ENCODE measurements around the gene GMPPB. TPM values are rescaled to one million over a fixed set of nuclear protein-coding genes. Genes with fewer than 3 reads are reported as not detected.
"Not testable (repeated sequence)": the region's sequence is repeated elsewhere in the genome, so short reads cannot be mapped to it uniquely, and the experiment has no call there.

The GMPPB gene
- polyA plus RNA-seq, 2 donors, result 17.7 to 32.1 TPM

DNA sequence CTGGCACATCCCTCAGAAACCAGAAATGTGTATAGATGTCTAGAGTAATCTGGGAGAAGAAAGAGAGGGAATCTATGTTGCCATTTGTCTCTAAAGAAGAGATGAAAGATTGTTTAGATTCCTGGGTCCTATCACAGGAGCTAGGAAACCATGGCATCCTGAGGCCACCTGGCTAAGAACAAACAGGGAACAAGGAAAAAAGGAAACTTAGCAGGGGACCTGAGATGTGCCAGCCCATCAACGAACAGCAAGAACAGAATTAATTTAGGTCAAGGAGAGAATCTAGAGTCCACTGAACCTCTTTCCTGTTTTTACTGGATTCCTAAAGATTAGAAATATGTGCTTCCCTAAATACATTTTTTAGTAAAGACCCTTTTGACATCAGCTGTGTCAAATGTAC lies 32.3 kb upstream of the GMPPB start:
- H3K27ac ChIP-seq (ENCODE audit: low read depth in 2 of 2, low read length in 1 of 2), result no peak overlapping the region
- WGBS, 2 donors, result 73 to 81% methylated on average over 1 of the region's 1 CpG
- no peaks in the 10 kb centered on the region for H3K27me3 ChIP-seq (ENCODE audit: control insufficient read depth in 1 of 2, insufficient read depth in 2 of 2, low read length in 2 of 2)
- H3K36me3 ChIP-seq (ENCODE audit: control insufficient read depth in 2 of 2, insufficient read depth in 2 of 2, low read length in 1 of 2), result no peaks in the 10 kb centered on the region
- H3K4me1 ChIP-seq (ENCODE audit: control insufficient read depth in 2 of 2, insufficient read depth in 2 of 2, low read length in 1 of 2), result no peaks in the 10 kb centered on the region
- H3K4me3 ChIP-seq (ENCODE audit: low read depth in 1 of 2, low read length in 2 of 2), result no peak overlapping the region
- no peaks in the 10 kb centered on the region for H3K9me3 ChIP-seq (ENCODE audit: control insufficient read depth in 2 of 2, insufficient read depth in 1 of 2, low read depth in 1 of 2, low read length in 1 of 2)

DNA sequence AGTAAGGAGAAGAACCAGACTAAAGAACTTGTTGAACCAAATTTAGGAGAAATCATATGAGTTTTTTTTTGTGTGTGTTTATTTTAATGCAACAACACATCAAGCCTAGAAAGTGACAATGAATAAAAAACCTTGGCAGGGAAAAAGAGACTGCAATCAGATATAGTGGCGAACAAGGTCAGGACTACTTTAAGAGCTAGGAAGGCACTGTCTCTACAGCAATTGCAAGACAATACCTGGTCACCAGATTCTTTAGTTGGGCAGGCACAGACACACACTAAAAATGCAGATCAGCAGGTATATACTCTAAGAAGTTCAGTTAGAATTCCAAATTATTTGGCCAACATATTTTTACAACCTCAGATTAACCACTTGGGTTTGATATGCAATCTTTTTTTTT lies 30.8 kb upstream of the GMPPB start:
- Histone ChIP-seq H3K4me3 (ENCODE audit: low read depth in 1 of 2, low read length in 2 of 2) (no peak overlapping the region), H3K9me3 (ENCODE audit: control insufficient read depth in 2 of 2, insufficient read depth in 1 of 2, low read depth in 1 of 2, low read length in 1 of 2) (no peaks in the 10 kb centered on the region), H3K36me3 (ENCODE audit: control insufficient read depth in 2 of 2, insufficient read depth in 2 of 2, low read length in 1 of 2) (no peaks in the 10 kb centered on the region), H3K27me3 (ENCODE audit: control insufficient read depth in 1 of 2, insufficient read depth in 2 of 2, low read length in 2 of 2) (no peaks in the 10 kb centered on the region), H3K4me1 (ENCODE audit: control insufficient read depth in 2 of 2, insufficient read depth in 2 of 2, low read length in 1 of 2) (no peaks in the 10 kb centered on the region), H3K27ac (ENCODE audit: low read depth in 2 of 2, low read length in 1 of 2) (no peak overlapping the region)
- WGBS, 2 donors, result 81 to 89% methylated on average over 1 of the region's 1 CpG

DNA sequence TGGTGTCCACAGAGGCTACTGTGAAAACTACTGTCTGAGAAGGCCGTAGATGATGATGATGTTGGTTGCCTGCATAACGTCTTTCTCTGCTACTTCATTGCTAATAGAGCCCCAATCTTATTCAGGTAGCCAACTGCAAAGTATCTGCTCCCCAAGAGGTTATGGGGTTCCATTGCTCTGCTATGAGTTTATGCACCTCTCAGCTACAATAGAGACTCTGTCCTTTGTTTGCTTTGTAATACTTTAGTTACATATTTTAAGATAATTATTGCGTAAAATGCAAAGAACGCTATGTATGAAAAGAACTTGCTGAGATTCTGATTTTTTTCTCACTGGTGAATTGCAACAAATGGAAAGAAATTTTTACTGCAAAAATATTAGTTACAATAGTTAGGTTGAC lies 27.8 kb upstream of the GMPPB start:
- no peaks in the 10 kb centered on the region for H3K27me3 ChIP-seq (ENCODE audit: control insufficient read depth in 1 of 2, insufficient read depth in 2 of 2, low read length in 2 of 2)
- 89 to 96% methylated on average over 4 of the region's 4 CpGs for WGBS, 2 donors
- peaks cover 0 to 5% of the 10 kb centered on the region in 2 donors for H3K36me3 ChIP-seq (ENCODE audit: control insufficient read depth in 2 of 2, insufficient read depth in 2 of 2, low read length in 1 of 2)
- no peak overlapping the region for H3K4me3 ChIP-seq (ENCODE audit: low read depth in 1 of 2, low read length in 2 of 2)
- H3K9me3 ChIP-seq (ENCODE audit: control insufficient read depth in 2 of 2, insufficient read depth in 1 of 2, low read depth in 1 of 2, low read length in 1 of 2), result no peaks in the 10 kb centered on the region
- H3K27ac ChIP-seq (ENCODE audit: low read depth in 2 of 2, low read length in 1 of 2), result no peak overlapping the region
- H3K4me1 ChIP-seq (ENCODE audit: control insufficient read depth in 2 of 2, insufficient read depth in 2 of 2, low read length in 1 of 2), result peaks cover 0 to 2% of the 10 kb centered on the region in 2 donors

DNA sequence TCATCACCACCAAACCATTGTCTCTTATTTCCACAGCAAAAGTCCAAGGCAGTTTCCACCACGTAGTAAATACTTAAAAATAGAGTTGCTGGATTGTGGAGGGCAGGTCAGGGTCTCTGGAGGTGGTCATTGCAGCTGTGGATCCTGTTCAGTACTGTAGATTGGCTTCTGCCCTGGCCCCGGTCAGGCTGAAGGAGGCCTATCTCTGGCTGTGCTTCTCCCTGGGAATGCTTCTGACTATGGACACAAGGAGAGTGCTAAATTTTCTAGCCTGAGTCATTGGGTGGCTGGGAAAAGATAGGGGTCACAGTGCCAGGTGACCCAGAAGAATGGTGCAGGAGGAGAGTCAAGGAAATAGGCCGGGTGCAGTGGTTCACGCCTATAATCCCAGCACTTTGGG lies 26.3 kb upstream of the GMPPB start:
- no peaks in the 10 kb centered on the region for H3K9me3 ChIP-seq (ENCODE audit: control insufficient read depth in 2 of 2, insufficient read depth in 1 of 2, low read depth in 1 of 2, low read length in 1 of 2)
- 90 to 94% methylated on average over 4 of the region's 4 CpGs for WGBS, 2 donors
- H3K27me3 ChIP-seq (ENCODE audit: control insufficient read depth in 1 of 2, insufficient read depth in 2 of 2, low read length in 2 of 2), result no peaks in the 10 kb centered on the region
- peaks cover 0 to 5% of the 10 kb centered on the region in 2 donors for H3K36me3 ChIP-seq (ENCODE audit: control insufficient read depth in 2 of 2, insufficient read depth in 2 of 2, low read length in 1 of 2)
- no peak overlapping the region for H3K4me3 ChIP-seq (ENCODE audit: low read depth in 1 of 2, low read length in 2 of 2)
- no peak overlapping the region for H3K27ac ChIP-seq (ENCODE audit: low read depth in 2 of 2, low read length in 1 of 2)
- peaks cover 2% of the 10 kb centered on the region in 2 donors for H3K4me1 ChIP-seq (ENCODE audit: control insufficient read depth in 2 of 2, insufficient read depth in 2 of 2, low read length in 1 of 2)

DNA sequence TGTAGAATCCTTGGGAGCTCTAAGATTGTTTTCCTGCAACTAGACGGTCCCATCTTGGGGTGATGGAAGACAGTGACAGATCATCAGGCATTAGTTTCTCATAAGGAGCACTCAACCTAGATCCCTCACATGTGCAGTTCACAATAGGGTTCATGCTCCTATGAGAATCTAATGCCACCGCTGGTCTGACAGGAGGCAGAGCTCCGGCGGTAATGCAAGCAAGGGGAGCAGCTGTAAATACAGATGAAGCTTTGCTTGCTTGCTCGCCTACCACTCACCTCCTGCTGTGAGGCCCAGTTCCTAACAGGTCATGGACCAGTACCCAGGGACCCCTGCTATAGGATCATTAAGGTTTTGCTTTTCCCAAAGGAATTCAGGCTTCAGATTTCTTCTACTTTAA lies 25.1 kb upstream of the GMPPB start:
- H3K4me1 ChIP-seq (ENCODE audit: control insufficient read depth in 2 of 2, insufficient read depth in 2 of 2, low read length in 1 of 2); H3K4me3 ChIP-seq (ENCODE audit: low read depth in 1 of 2, low read length in 2 of 2); H3K27me3 ChIP-seq (ENCODE audit: control insufficient read depth in 1 of 2, insufficient read depth in 2 of 2, low read length in 2 of 2); H3K36me3 ChIP-seq (ENCODE audit: control insufficient read depth in 2 of 2, insufficient read depth in 2 of 2, low read length in 1 of 2); H3K27ac ChIP-seq (ENCODE audit: low read depth in 2 of 2, low read length in 1 of 2); H3K9me3 ChIP-seq (ENCODE audit: control insufficient read depth in 2 of 2, insufficient read depth in 1 of 2, low read depth in 1 of 2, low read length in 1 of 2): not testable (repeated sequence)
- 89 to 92% methylated on average over 5 of the region's 5 CpGs for WGBS, 2 donors

DNA sequence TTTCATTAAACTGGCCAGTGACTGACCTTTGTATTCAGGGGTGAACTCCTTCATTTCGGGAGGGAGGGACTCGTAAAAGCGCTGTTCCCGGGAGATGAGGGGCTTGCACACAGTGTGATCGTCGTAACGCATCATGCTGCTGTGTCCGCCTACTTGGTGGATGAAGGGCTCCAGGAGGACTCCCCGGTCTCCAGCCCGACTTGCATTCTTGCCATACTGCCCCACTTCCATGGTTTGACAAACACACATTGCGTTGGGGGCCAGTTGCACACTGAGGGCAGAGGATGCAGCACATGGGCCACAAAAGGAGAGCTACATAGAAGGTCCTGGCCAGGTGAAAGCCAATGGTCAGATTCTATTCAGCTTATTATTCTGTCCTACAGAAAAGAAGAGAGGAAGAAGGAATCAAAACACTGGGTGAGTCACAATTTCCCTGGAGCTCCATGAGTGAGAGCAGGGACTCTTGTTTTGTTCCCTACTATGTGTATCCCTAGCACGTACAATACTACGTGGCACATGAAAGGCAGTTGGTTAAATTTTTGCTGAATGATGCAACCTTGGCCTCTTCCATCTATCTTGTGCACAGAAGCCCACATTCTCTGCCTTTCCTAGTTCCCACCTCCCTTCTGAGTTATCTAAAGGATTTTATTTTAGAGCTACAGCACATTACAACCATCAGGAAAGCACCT lies 24.2 kb upstream of the GMPPB start:
- WGBS, 2 donors, result 90 to 92% methylated on average over 13 of the region's 13 CpGs
- Histone ChIP-seq H3K4me3 (ENCODE audit: low read depth in 1 of 2, low read length in 2 of 2) (no peak overlapping the region), H3K4me1 (ENCODE audit: control insufficient read depth in 2 of 2, insufficient read depth in 2 of 2, low read length in 1 of 2) (peaks cover 2% of the 10 kb centered on the region in 2 donors), H3K27me3 (ENCODE audit: control insufficient read depth in 1 of 2, insufficient read depth in 2 of 2, low read length in 2 of 2) (no peaks in the 10 kb centered on the region), H3K9me3 (ENCODE audit: control insufficient read depth in 2 of 2, insufficient read depth in 1 of 2, low read depth in 1 of 2, low read length in 1 of 2) (no peaks in the 10 kb centered on the region), H3K27ac (ENCODE audit: low read depth in 2 of 2, low read length in 1 of 2) (no peak overlapping the region), H3K36me3 (ENCODE audit: control insufficient read depth in 2 of 2, insufficient read depth in 2 of 2, low read length in 1 of 2) (peaks cover 0 to 8% of the 10 kb centered on the region in 2 donors)

DNA sequence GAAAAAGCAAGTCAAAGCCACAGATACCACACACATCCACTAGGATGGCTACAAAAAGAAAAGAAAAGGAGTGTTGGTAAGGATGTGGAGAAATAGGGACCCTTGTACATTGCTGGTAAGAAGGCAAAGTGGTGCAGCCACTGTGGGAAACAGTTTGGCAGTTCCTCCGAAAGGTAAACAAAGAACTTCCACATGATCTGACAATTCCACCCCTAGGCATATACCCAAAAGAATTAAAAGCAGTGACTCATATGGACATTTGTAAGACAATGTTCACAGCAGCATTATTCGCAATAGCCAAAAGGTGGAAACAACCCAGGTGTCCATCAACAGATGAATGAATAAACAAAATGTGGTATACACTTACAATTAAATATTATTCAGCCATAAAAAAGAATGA lies 22.2 kb upstream of the GMPPB start:
- H3K9me3 ChIP-seq (ENCODE audit: control insufficient read depth in 2 of 2, insufficient read depth in 1 of 2, low read depth in 1 of 2, low read length in 1 of 2), result no peaks in the 10 kb centered on the region
- no peak overlapping the region for H3K4me3 ChIP-seq (ENCODE audit: low read depth in 1 of 2, low read length in 2 of 2)
- H3K27me3 ChIP-seq (ENCODE audit: control insufficient read depth in 1 of 2, insufficient read depth in 2 of 2, low read length in 2 of 2), result no peaks in the 10 kb centered on the region
- H3K36me3 ChIP-seq (ENCODE audit: control insufficient read depth in 2 of 2, insufficient read depth in 2 of 2, low read length in 1 of 2), result peaks cover 0 to 8% of the 10 kb centered on the region in 2 donors
- peaks cover 2% of the 10 kb centered on the region in 2 donors for H3K4me1 ChIP-seq (ENCODE audit: control insufficient read depth in 2 of 2, insufficient read depth in 2 of 2, low read length in 1 of 2)
- WGBS, 2 donors, result 44 to 57% methylated on average over 2 of the region's 2 CpGs
- H3K27ac ChIP-seq (ENCODE audit: low read depth in 2 of 2, low read length in 1 of 2), result no peak overlapping the region

DNA sequence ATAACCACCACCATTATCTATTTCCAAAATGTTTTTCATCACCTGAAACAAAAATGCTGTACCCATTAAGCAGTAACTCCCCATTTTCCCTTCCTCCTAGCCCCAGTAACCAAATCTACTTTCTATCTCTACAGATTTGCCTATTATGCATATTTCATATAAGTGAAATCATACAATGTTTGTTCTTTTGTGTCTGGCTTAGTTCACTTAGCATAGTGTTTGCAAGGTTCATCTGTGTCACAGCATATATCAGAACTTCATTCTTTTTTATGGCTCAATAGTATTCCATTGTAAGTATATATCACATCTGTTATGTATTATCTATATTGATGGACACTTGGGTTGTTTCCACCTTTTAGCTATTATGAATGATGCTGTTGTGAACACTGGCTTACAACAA lies 16.7 kb upstream of the GMPPB start:
- Histone ChIP-seq H3K9me3 (ENCODE audit: control insufficient read depth in 2 of 2, insufficient read depth in 1 of 2, low read depth in 1 of 2, low read length in 1 of 2) (no peaks in the 10 kb centered on the region), H3K27me3 (ENCODE audit: control insufficient read depth in 1 of 2, insufficient read depth in 2 of 2, low read length in 2 of 2) (no peaks in the 10 kb centered on the region), H3K4me3 (ENCODE audit: low read depth in 1 of 2, low read length in 2 of 2) (no peak overlapping the region), H3K36me3 (ENCODE audit: control insufficient read depth in 2 of 2, insufficient read depth in 2 of 2, low read length in 1 of 2) (peaks cover under 1 to 21% of the 10 kb centered on the region in 2 donors), H3K27ac (ENCODE audit: low read depth in 2 of 2, low read length in 1 of 2) (no peak overlapping the region), H3K4me1 (ENCODE audit: control insufficient read depth in 2 of 2, insufficient read depth in 2 of 2, low read length in 1 of 2) (no peaks in the 10 kb centered on the region)

DNA sequence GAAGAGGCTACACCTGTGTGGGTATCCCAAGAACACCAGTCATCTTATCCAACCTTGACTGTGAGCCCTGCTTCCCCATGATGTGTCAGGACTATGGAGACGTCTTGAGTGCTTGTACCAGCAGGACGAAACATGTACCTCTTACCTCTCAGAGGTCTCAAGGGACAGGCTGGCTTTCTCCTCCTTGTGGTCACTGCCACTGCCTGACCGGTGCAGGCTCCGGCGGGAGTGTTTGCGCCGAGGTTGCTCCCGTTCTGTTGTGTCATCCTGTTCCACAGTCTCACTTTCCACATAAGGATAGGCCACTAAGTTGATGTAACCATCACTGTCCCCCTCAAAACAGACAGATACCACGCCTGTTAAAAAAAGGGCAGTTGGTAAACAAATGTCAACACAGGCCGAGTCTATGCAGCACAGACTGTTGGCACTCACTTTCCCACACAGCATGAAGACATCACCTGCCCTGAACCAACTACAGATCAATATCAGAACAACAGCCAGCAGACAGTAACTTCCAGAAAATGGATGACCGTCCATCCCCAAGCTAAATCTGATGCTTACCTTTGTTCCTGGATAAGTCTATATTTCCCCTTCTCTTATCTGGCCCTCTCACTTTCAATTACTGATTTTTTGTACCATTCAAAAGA lies 14.4 kb upstream of the GMPPB start:
- Histone ChIP-seq H3K4me1 (ENCODE audit: control insufficient read depth in 2 of 2, insufficient read depth in 2 of 2, low read length in 1 of 2) (no peaks in the 10 kb centered on the region), H3K27me3 (ENCODE audit: control insufficient read depth in 1 of 2, insufficient read depth in 2 of 2, low read length in 2 of 2) (no peaks in the 10 kb centered on the region), H3K4me3 (ENCODE audit: low read depth in 1 of 2, low read length in 2 of 2) (no peak overlapping the region), H3K9me3 (ENCODE audit: control insufficient read depth in 2 of 2, insufficient read depth in 1 of 2, low read depth in 1 of 2, low read length in 1 of 2) (no peaks in the 10 kb centered on the region), H3K27ac (ENCODE audit: low read depth in 2 of 2, low read length in 1 of 2) (no peak overlapping the region), H3K36me3 (ENCODE audit: control insufficient read depth in 2 of 2, insufficient read depth in 2 of 2, low read length in 1 of 2) (peaks cover 7 to 26% of the 10 kb centered on the region in 2 donors)
- WGBS, 2 donors, result 95 to 97% methylated on average over 11 of the region's 11 CpGs

DNA sequence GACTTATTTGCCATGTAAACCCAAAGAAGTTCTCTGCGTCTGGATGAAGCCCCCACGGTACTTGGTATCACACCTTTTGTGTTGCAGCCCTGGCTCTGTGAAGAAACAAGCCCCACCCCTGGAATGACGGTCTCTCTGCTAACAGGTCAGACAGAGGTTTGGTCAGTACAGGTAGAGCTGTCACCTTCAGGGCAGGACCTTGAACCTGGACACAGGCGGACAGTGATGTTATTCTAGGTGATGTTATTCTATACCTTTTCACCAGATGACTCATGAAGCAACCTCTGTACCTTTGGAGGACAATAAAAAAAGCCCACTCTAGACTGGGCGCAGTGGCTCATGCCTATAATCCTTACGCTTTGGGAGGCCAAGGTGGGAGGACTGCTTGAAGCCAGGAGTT lies 11.0 kb upstream of the GMPPB start:
- 94 to 95% methylated on average over 6 of the region's 6 CpGs for WGBS, 2 donors
- H3K4me3 ChIP-seq (ENCODE audit: low read depth in 1 of 2, low read length in 2 of 2), result no peak overlapping the region

More for the DNA sequence above, 11.0 kb upstream of the GMPPB start:
- Histone ChIP-seq H3K27me3 (ENCODE audit: control insufficient read depth in 1 of 2, insufficient read depth in 2 of 2, low read length in 2 of 2) (no peaks in the 10 kb centered on the region), H3K27ac (ENCODE audit: low read depth in 2 of 2, low read length in 1 of 2) (no peak overlapping the region), H3K36me3 (ENCODE audit: control insufficient read depth in 2 of 2, insufficient read depth in 2 of 2, low read length in 1 of 2) (peaks cover 7 to 31% of the 10 kb centered on the region in 2 donors), H3K4me1 (ENCODE audit: control insufficient read depth in 2 of 2, insufficient read depth in 2 of 2, low read length in 1 of 2) (no peaks in the 10 kb centered on the region), H3K9me3 (ENCODE audit: control insufficient read depth in 2 of 2, insufficient read depth in 1 of 2, low read depth in 1 of 2, low read length in 1 of 2) (no peaks in the 10 kb centered on the region)
